Body of pancreas (tissue), 4 donors: ENCODE data around the gene ANKRD11.

Source experiments
- CTCF ChIP-seq, 7 experiments: fragments of 450-650 bp in 4 of 7; fragments of 200-600 bp in 3 of 7; sonication (generic) in 3 of 7; IDR thresholded peaks; one replicate each; pipeline ENCODE4 v1.5.1; 2016 to 2019; ENCODE audit warnings: antibody characterized with exemption in 7 of 7
- POLR2A ChIP-seq, 3 donors: fragments of 450-650 bp; IDR thresholded peaks; one replicate each; pipeline ENCODE4 v1.6.1; 2016; ENCODE audit warnings: antibody characterized with exemption in 3 of 3, mild to moderate bottlenecking in 2 of 3

- no peak for TF ChIP-seq CTCF (IDR thresholded peaks at IDR 0.05)
- TF ChIP-seq POLR2A (IDR thresholded peaks at IDR 0.05) = no peak
These were observed 29.8 kb downstream of the ANKRD11 start for GRCh38 chr16:89460556-89460955.
